ENCODE measurements around the gene LRMDA. TPM values are rescaled to one million over a fixed set of nuclear protein-coding genes. Genes with fewer than 3 reads are reported as not detected.

LRMDA gene
- total and polyA plus RNA-seq, 7 donors: 1.0 to 5.7 (median 2.5) TPM

GRCh38 chr10:76440426-76440825 is 1009.0 kb downstream of the LRMDA start:
- no peak overlapping the region for H3K4me3 ChIP-seq
- DNase-seq: no peak
- H3K4me1 ChIP-seq: peaks cover 6% of the 10 kb centered on the region
- no peak for TF ChIP-seq CTCF (IDR thresholded peaks at IDR 0.05)
- no peak for ATAC-seq
- intact Hi-C loops (cut with DNase I): no loop called here
- no peak overlapping the region for H3K27ac ChIP-seq
- no peaks in the 10 kb centered on the region for H3K9me3 ChIP-seq
- 60 to 84% (median 71%) methylated on average over 5 of the region's 5 CpGs for WGBS, 3 donors
- H3K36me3 ChIP-seq (ENCODE audit: insufficient read depth in 1 of 2, low read depth in 1 of 2): no peaks in the 10 kb centered on the region
- H3K27me3 ChIP-seq (ENCODE audit: insufficient read depth in 3 of 3, low read length in 2 of 3): no peaks in the 10 kb centered on the region

- H3K27me3 ChIP-seq (ENCODE audit: insufficient read depth in 3 of 3, low read length in 2 of 3): no peaks in the 10 kb centered on the region
- no peaks in the 10 kb centered on the region for H3K4me1 ChIP-seq
- H3K4me3 ChIP-seq: no peak overlapping the region
- no peak overlapping the region for H3K27ac ChIP-seq
- intact Hi-C loops (cut with DNase I): no loop called here
- DNase-seq (no peak), ATAC-seq (no peak)
- no peaks in the 10 kb centered on the region for H3K36me3 ChIP-seq (ENCODE audit: insufficient read depth in 1 of 2, low read depth in 1 of 2)
- H3K9me3 ChIP-seq: no peaks in the 10 kb centered on the region
- TF ChIP-seq CTCF (IDR thresholded peaks at IDR 0.05): no peak
- WGBS, 3 donors: 93 to 97% (median 95%) methylated on average over 5 of the region's 5 CpGs
These were observed 1010.7 kb downstream of the LRMDA start for GRCh38 chr10:76442113-76442512.

- Histone ChIP-seq H3K36me3 (ENCODE audit: insufficient read depth in 1 of 2, low read depth in 1 of 2) (no peaks in the 10 kb centered on the region), H3K4me1 (no peaks in the 10 kb centered on the region), H3K4me3 (no peak overlapping the region), H3K27ac (no peak overlapping the region), H3K9me3 (no peaks in the 10 kb centered on the region), H3K27me3 (ENCODE audit: insufficient read depth in 3 of 3, low read length in 2 of 3) (no peaks in the 10 kb centered on the region)
- peak; percentile 21 to 93 (median 70) for ATAC-seq
- intact Hi-C loops (cut with DNase I): no loop called here
- no peak for TF ChIP-seq CTCF (IDR thresholded peaks at IDR 0.05)
- peak; percentile 22 to 54 for DNase-seq
- 62 to 81% (median 69%) methylated on average over 6 of the region's 6 CpGs for WGBS, 3 donors
These were observed 1012.8 kb downstream of the LRMDA start for GRCh38 chr10:76444034-76444800.

- no peak overlapping the region for H3K4me3 ChIP-seq
- DNase-seq: no peak
- no peak for TF ChIP-seq CTCF (IDR thresholded peaks at IDR 0.05)
- intact Hi-C loops (cut with DNase I): no loop called here
- no peaks in the 10 kb centered on the region for H3K9me3 ChIP-seq
- H3K36me3 ChIP-seq (ENCODE audit: insufficient read depth in 1 of 2, low read depth in 1 of 2): no peaks in the 10 kb centered on the region
- WGBS, 3 donors: 62 to 79% (median 71%) methylated on average over 1 of the region's 1 CpG
- H3K27ac ChIP-seq: no peak overlapping the region
- ATAC-seq: no peak
- no peaks in the 10 kb centered on the region for H3K27me3 ChIP-seq (ENCODE audit: insufficient read depth in 3 of 3, low read length in 2 of 3)
- no peaks in the 10 kb centered on the region for H3K4me1 ChIP-seq
These were observed 1016.2 kb downstream of the LRMDA start for GRCh38 chr10:76447578-76447977.

- Histone ChIP-seq H3K36me3 (ENCODE audit: insufficient read depth in 1 of 2, low read depth in 1 of 2) (no peaks in the 10 kb centered on the region), H3K4me3 (no peak overlapping the region), H3K9me3 (no peaks in the 10 kb centered on the region), H3K27ac (no peak overlapping the region), H3K27me3 (ENCODE audit: insufficient read depth in 3 of 3, low read length in 2 of 3) (no peaks in the 10 kb centered on the region), H3K4me1 (no peaks in the 10 kb centered on the region)
- intact Hi-C loops (cut with DNase I): no loop called here
- WGBS, 3 donors: 95 to 98% (median 97%) methylated on average over 2 of the region's 2 CpGs
- no peak for DNase-seq
- no peak for TF ChIP-seq CTCF (IDR thresholded peaks at IDR 0.05)
- no peak for ATAC-seq
These were observed 1020.5 kb downstream of the LRMDA start for GRCh38 chr10:76451911-76452310.
